Heart left ventricle (tissue), 16 donors: ENCODE results near the gene GUCY2D. TPM values are rescaled to one million over a fixed set of nuclear protein-coding genes. Genes with fewer than 3 reads are reported as not detected.

Source experiments
- ATAC-seq, 4 donors: fragments of 200-7000 bp; cut with Tn5 transposase; one replicate each; pipeline ENCODE4 v1.9.1; 2020 to 2022; ENCODE audit warnings: moderate library complexity in 4 of 4, mild to moderate bottlenecking in 3 of 4, moderate number of reproducible peaks in 1 of 4
- DNase-seq, 5 donors: peaks; one replicate each; pipeline ENCODE4 v3.0.0-alpha.2; 2020
- H3K27ac ChIP-seq, 12 donors: fragments of 200-600 bp; sonication (generic) in 4 of 12; one replicate each; pipeline versions ENCODE4 v1.5.0 to v1.8.0; 2016 to 2022; ENCODE audit warnings: mild to moderate bottlenecking in 2 of 12
- H3K27me3 ChIP-seq, 9 donors: fragments of 200-600 bp; sonication (generic) in 2 of 9; one replicate each; pipeline versions ENCODE4 v1.5.1 to v1.8.0; 2016 to 2022; ENCODE audit warnings: mild to moderate bottlenecking in 3 of 9
- H3K36me3 ChIP-seq, 9 donors: fragments of 200-600 bp; sonication (generic) in 2 of 9; one replicate each; pipeline versions ENCODE4 v1.5.0 to v1.8.0; 2018 to 2022; ENCODE audit warnings: mild to moderate bottlenecking in 2 of 9
- H3K4me1 ChIP-seq, 12 donors: fragments of 200-600 bp; sonication (generic) in 4 of 12; one replicate each; pipeline versions ENCODE4 v1.5.0 to v1.8.0; 2016 to 2022; ENCODE audit warnings: mild to moderate bottlenecking in 3 of 12
- H3K4me3 ChIP-seq, 12 donors: fragments of 200-600 bp; sonication (generic) in 4 of 12; one replicate each; pipeline versions ENCODE4 v1.5.0 to v1.8.0; 2017 to 2022; ENCODE audit warnings: mild to moderate bottlenecking in 9 of 12, moderate library complexity in 4 of 12
- H3K9me3 ChIP-seq, 12 donors: fragments of 200-600 bp; sonication (generic) in 4 of 12; one replicate each; pipeline versions ENCODE4 v1.5.0 to v1.8.0; 2016 to 2022; ENCODE audit warnings: mild to moderate bottlenecking in 1 of 12
- CTCF ChIP-seq, 12 donors: fragments of 200-600 bp; sonication (generic) in 4 of 12; IDR thresholded peaks; one replicate each; pipeline versions ENCODE4 v1.5.0 to v1.8.0; 2018 to 2022; ENCODE audit warnings: antibody characterized with exemption in 12 of 12, mild to moderate bottlenecking in 5 of 12
- POLR2A ChIP-seq, 2 donors: fragments of 450-650 bp; IDR thresholded peaks; one replicate each; pipeline ENCODE4 v1.6.1; 2017; ENCODE audit warnings: antibody characterized with exemption in 2 of 2, mild to moderate bottlenecking in 2 of 2, moderate library complexity in 2 of 2
- WGBS, 4 donors: extraction: QIAGEN DNeasy Blood & Tissue Kit in 2 of 4; methylation state at CpG; one replicate each; pipeline versions ENCODE4 v1.1.5 to v1.1.7; 2013 to 2018; 5-methylcytosine and 5-hydroxymethylcytosine counted together
- intact Hi-C, 10 donors: fragments of 100-400 bp; cut with DNase I; formaldehyde crosslinking; loops; one replicate each; pipeline versions ENCODE4 v1.11.1 to v1.14.2; 2022
- polyA plus RNA-seq, 2 donors: library from polyadenylated mRNA; stranded (reverse); fragments of 200-250 nt; gene quantifications; one replicate each; pipeline ENCODE4 v1.2.3, GENCODE V29; 2013
- total RNA-seq, 9 donors: library from RNA; depleted of rRNA in 2 of 9; stranded (reverse); fragments of >200 nt in 2 of 9; fragmentation: NEBNext Ultra II Directional in 3 of 9; extraction: Animal tissue kit (Norgen Biotek cat#: 25700) in 3 of 9; gene quantifications; one replicate each; pipeline versions ENCODE4 v1.1.0 to v1.2.4, GENCODE V29; 2016 to 2023
- donor health status: ischemic (EF 13 %, LVEDD 7.1; RV severe dilation, severe dysfunction).
- donor health status: healthy with polysubstance abuse.
- donor health status: DM: no; HTN: yes; CAD: no.
- donor health status: DM: no; HTN: no; CAD: no.
- donor health status: ischemic (EF 25% LVEDD 6.9; RV normal size, moderate dysfunction).
- donor health status: ischemic (EF 25% LVEDD 5.7; RV mildly dilated, moderate dysfunction).
- donor health status: healthy.
- donor health status: DM: yes; HTN: yes; CAD: no.
- donor health status: ischemic (EF 35%, LVEDD 5.7; RV mildly dilated, moderate dysfunction).
- donor health status: nonischemic (EF 11% LVEDD 7.7; RV severe dilation, severe dysfunction).
- donor health status: DM: yes; HTN: yes; CAD: no.
- donor health status: PGD.
- donor health status: ischemic (EF 29% LVEDD 5.4; RV normal size, mild dysfunction).
- donor health status: nonischemic (EF 23%, LVEDD 6.1; RV moderate dilation, normal function).

The GUCY2D gene
- total and polyA plus RNA-seq, 11 donors: 0.04 TPM; not detected in 10

DNA sequence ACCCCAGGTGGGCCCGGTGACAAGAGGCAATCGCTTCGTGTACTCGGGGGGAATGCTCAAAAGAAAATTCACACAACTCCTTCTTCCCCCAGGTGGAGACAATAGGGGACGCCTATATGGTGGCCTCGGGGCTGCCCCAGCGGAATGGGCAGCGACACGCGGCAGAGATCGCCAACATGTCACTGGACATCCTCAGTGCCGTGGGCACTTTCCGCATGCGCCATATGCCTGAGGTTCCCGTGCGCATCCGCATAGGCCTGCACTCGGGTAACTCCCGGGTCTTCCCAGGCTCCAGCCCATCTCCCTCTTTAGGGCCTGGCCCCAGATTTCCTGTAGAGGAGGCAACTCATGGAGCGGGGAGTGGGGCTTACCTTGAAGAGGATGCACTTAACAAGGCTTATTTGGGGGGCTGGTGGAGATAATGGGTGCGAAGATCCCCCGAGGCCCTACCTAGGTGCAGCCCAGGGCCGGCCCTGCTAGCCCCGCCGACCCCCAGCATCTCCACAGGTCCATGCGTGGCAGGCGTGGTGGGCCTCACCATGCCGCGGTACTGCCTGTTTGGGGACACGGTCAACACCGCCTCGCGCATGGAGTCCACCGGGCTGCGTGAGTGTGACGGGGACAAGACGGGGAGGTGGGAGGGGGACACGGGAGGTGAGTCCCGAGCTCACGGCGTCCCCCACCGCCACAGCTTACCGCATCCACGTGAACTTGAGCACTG lies 13.0 kb downstream of the GUCY2D start:
- 66 to 75% (median 71%) methylated on average over 40 to 44 of the region's 44 CpGs for WGBS, 4 donors
- peak overlapping the region in 10 of 12 donors; percentile 24 to 51 (median 46) for H3K4me3 ChIP-seq
- DNase-seq (no peak), ATAC-seq (no peak)
- H3K4me1 ChIP-seq: peaks cover 0 to 40% (median 14%) of the 10 kb centered on the region in 12 donors
- TF ChIP-seq POLR2A (IDR thresholded peaks at IDR 0.05) (no peak), CTCF (IDR thresholded peaks at IDR 0.05) (no peak)
- H3K36me3 ChIP-seq: no peaks in the 10 kb centered on the region
- peaks cover 0 to 14% (median 10%) of the 10 kb centered on the region in 9 donors for H3K27me3 ChIP-seq
- no peak overlapping the region for H3K27ac ChIP-seq
- intact Hi-C loops: no loop called here
- no peaks in the 10 kb centered on the region for H3K9me3 ChIP-seq

DNA sequence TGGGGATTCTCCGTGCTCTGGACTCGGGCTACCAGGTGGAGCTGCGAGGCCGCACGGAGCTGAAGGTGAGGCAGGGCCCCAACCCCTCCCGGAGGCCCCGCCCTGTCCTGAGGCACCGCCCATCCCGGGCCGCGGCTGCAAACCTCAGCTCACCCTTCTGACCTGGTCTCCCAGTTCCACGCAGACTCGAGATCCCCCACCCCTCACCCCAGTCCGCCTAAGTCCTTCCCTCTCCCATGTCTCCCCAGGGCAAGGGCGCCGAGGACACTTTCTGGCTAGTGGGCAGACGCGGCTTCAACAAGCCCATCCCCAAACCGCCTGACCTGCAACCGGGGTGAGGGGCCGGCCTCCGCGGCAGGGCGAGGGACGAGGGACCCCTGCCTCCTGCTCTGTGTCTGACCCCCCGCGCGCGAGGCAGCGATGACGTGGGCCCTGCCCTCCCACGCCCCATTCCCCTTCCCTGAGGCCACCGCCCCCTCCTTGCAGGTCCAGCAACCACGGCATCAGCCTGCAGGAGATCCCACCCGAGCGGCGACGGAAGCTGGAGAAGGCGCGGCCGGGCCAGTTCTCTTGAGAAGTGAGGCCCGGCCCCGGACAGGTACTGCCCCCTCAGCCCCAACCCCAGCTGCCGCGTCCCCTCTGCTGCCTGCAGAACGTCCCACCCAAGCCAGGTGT lies 13.7 kb downstream of the GUCY2D start:
- intact Hi-C loops: no loop called here
- H3K27ac ChIP-seq: no peak overlapping the region
- H3K36me3 ChIP-seq: no peaks in the 10 kb centered on the region
- H3K4me3 ChIP-seq: peak overlapping the region; percentile 2 to 51 (median 46)
- peak in 3 of 4 donors; percentile 29 to 34 (median 29) for ATAC-seq
- TF ChIP-seq POLR2A (IDR thresholded peaks at IDR 0.05) (no peak), CTCF (IDR thresholded peaks at IDR 0.05) (no peak)
- peak in 1 of 5 donors; percentile 64 for DNase-seq
- 2 to 5% (median 4%) methylated on average over 20 to 46 of the region's 46 CpGs for WGBS, 4 donors
- peaks cover 0 to 14% (median 10%) of the 10 kb centered on the region in 9 donors for H3K27me3 ChIP-seq
- no peaks in the 10 kb centered on the region for H3K9me3 ChIP-seq
- peaks cover 0 to 45% (median 14%) of the 10 kb centered on the region in 12 donors for H3K4me1 ChIP-seq

- DNase-seq (peak in 1 of 5 donors; percentile 60), ATAC-seq (peak in 3 of 4 donors; percentile 56 to 79 (median 67))
- Histone ChIP-seq H3K4me1 (peaks cover 0 to 45% (median 14%) of the 10 kb centered on the region in 12 donors), H3K27ac (no peak overlapping the region), H3K4me3 (peak overlapping the region; percentile 2 to 51 (median 46)), H3K27me3 (peaks cover 0 to 14% (median 10%) of the 10 kb centered on the region in 9 donors), H3K9me3 (no peaks in the 10 kb centered on the region), H3K36me3 (no peaks in the 10 kb centered on the region)
- intact Hi-C loops: no loop called here
- WGBS, 4 donors: 31 to 45% (median 35%) methylated on average over 10 to 12 of the region's 12 CpGs
- TF ChIP-seq POLR2A (IDR thresholded peaks at IDR 0.05): no peak
- TF ChIP-seq CTCF (IDR thresholded peaks at IDR 0.05): peak; percentile 32 to 61 (median 52)
These were observed 14.4 kb downstream of the GUCY2D start for GRCh38 chr17:8016632-8017424.
